OCI-LY3 (cell line): ENCODE results near the gene ACOT9.

Experiments used
- EZH2phosphoT487 ChIP-seq: fragments of 200-600 bp; shearing (Covaris generic); IDR thresholded peaks from 2 replicates; pipeline ENCODE4 v1.6.1; 2018; ENCODE audit warnings: antibody characterized with exemption, mixed run types, low read depth
- TF ChIP-seq, protein P1 (sequence below): fragments of 200-600, 300-600 bp; sonication (generic); IDR thresholded peaks from 2 replicates; pipeline ENCODE4 v1.5.1; 2014; ENCODE audit warnings: antibody characterized with exemption, low read length, low read depth

DNA sequence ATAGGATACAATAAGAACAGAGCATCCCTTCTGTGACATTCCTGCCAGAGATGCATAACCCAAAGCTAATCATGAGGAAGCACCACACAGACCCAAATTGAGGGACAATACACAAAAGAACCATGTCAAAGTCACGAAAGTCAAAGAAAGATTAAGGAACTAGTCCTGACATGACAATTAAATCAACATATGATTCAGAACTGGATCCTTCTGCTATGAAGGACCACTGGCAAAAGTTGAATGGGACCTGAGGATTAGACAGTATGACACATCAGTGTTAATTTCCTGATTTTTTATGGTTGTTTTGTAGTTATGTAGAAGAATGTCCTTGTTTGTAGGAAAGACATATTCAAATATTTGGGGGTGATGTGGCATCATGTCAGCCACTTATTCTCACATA, 13.9 kb downstream of the ACOT9 start:
- TF ChIP-seq, protein P1, sequence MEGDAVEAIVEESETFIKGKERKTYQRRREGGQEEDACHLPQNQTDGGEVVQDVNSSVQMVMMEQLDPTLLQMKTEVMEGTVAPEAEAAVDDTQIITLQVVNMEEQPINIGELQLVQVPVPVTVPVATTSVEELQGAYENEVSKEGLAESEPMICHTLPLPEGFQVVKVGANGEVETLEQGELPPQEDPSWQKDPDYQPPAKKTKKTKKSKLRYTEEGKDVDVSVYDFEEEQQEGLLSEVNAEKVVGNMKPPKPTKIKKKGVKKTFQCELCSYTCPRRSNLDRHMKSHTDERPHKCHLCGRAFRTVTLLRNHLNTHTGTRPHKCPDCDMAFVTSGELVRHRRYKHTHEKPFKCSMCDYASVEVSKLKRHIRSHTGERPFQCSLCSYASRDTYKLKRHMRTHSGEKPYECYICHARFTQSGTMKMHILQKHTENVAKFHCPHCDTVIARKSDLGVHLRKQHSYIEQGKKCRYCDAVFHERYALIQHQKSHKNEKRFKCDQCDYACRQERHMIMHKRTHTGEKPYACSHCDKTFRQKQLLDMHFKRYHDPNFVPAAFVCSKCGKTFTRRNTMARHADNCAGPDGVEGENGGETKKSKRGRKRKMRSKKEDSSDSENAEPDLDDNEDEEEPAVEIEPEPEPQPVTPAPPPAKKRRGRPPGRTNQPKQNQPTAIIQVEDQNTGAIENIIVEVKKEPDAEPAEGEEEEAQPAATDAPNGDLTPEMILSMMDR = no peak
- no peak for TF ChIP-seq EZH2phosphoT487
